H1 (cell line): ENCODE measurements around the gene EXOSC7.

Experiments
- CBX8 ChIP-seq: fragments of 300-800, 300-1000 bp; sonication (generic); IDR thresholded peaks from 2 replicates; pipeline ENCODE4 v1.7.1; 2016; ENCODE audit warnings: low read depth, low read length, borderline replicate concordance
- CHD2 ChIP-seq: IDR thresholded peaks from 2 replicates; pipeline ENCODE4 v1.6.1; 2012; ENCODE audit warnings: low read length, improper control_type of control experiment
- CREB1 ChIP-seq: IDR thresholded peaks from 2 replicates; pipeline ENCODE4 v1.6.1; 2012; ENCODE audit warnings: inconsistent platforms
- CTCF ChIP-seq, 3 experiments: IDR thresholded peaks; 1 replicate in 2 of 3; 2 replicates in 1 of 3; pipeline versions ENCODE4 v1.5.1 to v1.6.1; 2011; ENCODE audit warnings: low read length in 3 of 3, mild to moderate bottlenecking in 3 of 3, inconsistent platforms in 2 of 3, low read depth in 1 of 3, moderate library complexity in 1 of 3; ENCODE audit not compliant: insufficient read depth in 1 of 3; ENCODE audit errors: control extremely low read depth in 1 of 3
- EP300 ChIP-seq, 2 experiments: IDR thresholded peaks; 1 replicate in 1 of 2; 2 replicates in 1 of 2; pipeline ENCODE4 v1.6.1; 2011 to 2012; ENCODE audit warnings: low read depth in 2 of 2, low read length in 2 of 2, mild to moderate bottlenecking in 2 of 2, borderline replicate concordance in 1 of 2, inconsistent platforms in 1 of 2, moderate library complexity in 1 of 2
- JUN ChIP-seq: IDR thresholded peaks from 2 replicates; pipeline ENCODE4 v1.6.1; 2011; ENCODE audit warnings: low read depth, mild to moderate bottlenecking, improper control_type of control experiment, low read length
- MAX ChIP-seq: IDR thresholded peaks from 2 replicates; pipeline ENCODE4 v1.6.1; 2012; ENCODE audit warnings: inconsistent platforms
- PHF8 ChIP-seq: fragments of 200-600 bp; sonication (generic); conservative IDR thresholded peaks from 2 replicates; pipeline ENCODE4 v1.7.1; 2012; ENCODE audit warnings: low read depth, mild to moderate bottlenecking, inconsistent platforms, low read length, moderate library complexity
- POLR2A ChIP-seq, 2 experiments: IDR thresholded peaks; 1 replicate in 1 of 2; 2 replicates in 1 of 2; pipeline ENCODE4 v1.6.1; 2011; ENCODE audit warnings: low read depth in 2 of 2, low read length in 2 of 2, mild to moderate bottlenecking in 2 of 2; ENCODE audit errors: control extremely low read depth in 1 of 2
- SAP30 ChIP-seq: fragments of 300-600 bp; sonication (generic); IDR thresholded peaks from 2 replicates; pipeline ENCODE4 v1.7.1; 2012; ENCODE audit warnings: low read length, moderate library complexity, mild to moderate bottlenecking, inconsistent platforms; ENCODE audit not compliant: insufficient read depth, insufficient replicate concordance
- SP2 ChIP-seq: IDR thresholded peaks from 2 replicates; pipeline ENCODE4 v1.6.1; 2012; ENCODE audit warnings: mild to moderate bottlenecking, low read length, inconsistent platforms
- SRF ChIP-seq: IDR thresholded peaks from 2 replicates; pipeline ENCODE4 v1.6.1; 2011; ENCODE audit warnings: mild to moderate bottlenecking, low read depth, low read length, moderate library complexity
- USF2 ChIP-seq: IDR thresholded peaks from 2 replicates; pipeline ENCODE4 v1.6.1; 2011; ENCODE audit warnings: low read length, improper control_type of control experiment
- ZNF274 ChIP-seq: IDR thresholded peaks from 2 replicates; pipeline ENCODE4 v1.7.0; 2012; ENCODE audit warnings: low read length, borderline replicate concordance; ENCODE audit errors: extremely low read depth

GRCh38 chr3:45057557-45057956, 81.5 kb downstream of the EXOSC7 start:
- TF ChIP-seq POLR2A (IDR thresholded peaks at IDR 0.05; ENCODE audit: control extremely low read depth in 1 of 2, low read depth in 2 of 2, low read length in 2 of 2) (no peak), MAX (no peak), SAP30 (no peak), CTCF (IDR thresholded peaks at IDR 0.05; ENCODE audit: control extremely low read depth in 1 of 3, insufficient read depth in 1 of 3, low read depth in 1 of 3, low read length in 3 of 3) (no peak), SP2 (no peak), CBX8 (no peak), CREB1 (no peak), ZNF274 (no peak), USF2 (no peak), EP300 (IDR thresholded peaks at IDR 0.05; ENCODE audit: borderline replicate concordance in 1 of 2, low read depth in 2 of 2, low read length in 2 of 2) (no peak), SRF (no peak), JUN (no peak), PHF8 (no peak), CHD2 (no peak)
